COR-L47 (cell line): ENCODE data around the gene SEC31B.

ENCODE experiments used
- DNase-seq: peaks from one replicate; lab custom pipeline; 2025; lab: John Stamatoyannopoulos, UW

SEC31B gene

DNA sequence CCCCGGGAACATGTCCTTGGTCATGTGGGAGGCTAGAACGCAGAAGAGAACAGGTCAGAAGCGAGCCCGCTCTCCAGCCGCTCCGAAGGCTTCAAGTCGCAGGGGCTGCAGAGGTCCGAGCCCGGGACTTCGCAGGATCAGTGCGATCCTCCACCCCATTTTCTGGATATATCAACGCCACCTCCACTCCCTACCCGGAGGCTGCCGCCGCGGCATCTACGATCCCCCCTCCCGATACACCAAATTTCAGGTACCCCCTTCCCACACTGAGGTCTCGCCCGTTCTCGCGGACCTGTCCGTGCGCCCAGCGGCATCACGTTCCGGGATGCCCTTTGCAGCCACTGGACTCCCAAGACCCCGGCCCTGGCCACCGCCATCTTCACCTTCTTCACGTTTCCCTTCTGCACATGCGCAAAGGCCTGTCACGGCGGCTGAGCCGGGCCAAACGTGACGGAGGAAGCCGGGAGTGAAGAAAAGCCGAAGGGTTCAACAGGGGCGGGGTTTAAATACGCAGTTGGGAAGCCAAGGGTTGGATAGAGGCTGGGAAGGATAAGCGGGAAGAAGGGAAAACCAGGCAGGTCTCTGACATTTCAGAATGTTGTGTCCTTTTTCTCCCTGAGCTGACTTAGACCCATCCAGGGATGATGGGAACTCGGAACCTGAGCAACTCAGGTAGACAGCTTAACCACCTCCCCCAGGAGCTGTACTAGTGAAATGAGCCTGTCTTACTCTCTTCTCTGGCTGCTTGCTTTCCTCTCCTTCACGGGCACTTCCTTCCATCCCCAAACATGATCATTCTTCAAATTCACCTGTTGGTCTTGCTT lies 10.0 kb upstream of the SEC31B start, which contains the start of gene NDUFB8:
NDUFB8 (minus strand) TSS at position 397 of the 824 bp plus-strand sequence; CDS start at position 377, 20 bp downstream.
- peak; percentile 61 for DNase-seq

DNA sequence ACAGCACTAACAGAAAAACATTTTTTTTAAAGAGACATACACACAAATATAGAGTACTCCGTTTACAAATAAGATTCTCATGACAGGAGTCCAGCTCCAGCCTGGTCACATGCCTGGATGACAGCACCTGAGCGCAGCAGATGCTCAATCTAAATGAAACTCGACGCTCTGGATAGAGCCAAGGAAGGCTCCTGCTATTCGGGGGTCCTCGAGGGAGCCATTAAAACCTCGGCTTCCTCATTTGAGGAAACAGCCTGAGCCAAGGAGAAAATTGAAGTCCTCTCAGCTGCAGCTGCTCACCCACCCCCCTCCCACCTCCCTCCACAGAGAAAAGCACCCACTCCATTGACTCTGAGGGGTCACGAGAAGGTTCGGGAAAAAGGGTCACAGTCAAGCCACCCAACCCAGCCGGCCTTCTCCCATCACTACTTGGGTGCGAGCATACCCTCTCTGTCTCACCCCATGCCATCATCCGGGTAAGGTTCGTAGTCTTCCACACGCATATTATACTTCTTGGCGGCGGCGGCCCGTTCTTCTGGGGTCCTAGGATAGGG lies 9.3 kb upstream of the SEC31B start:
- DNase-seq = no peak

GRCh38 chr10:100528123-100528886 lies 8.6 kb upstream of the SEC31B start:
- no peak for DNase-seq

- DNase-seq = no peak
Measured at GRCh38 chr10:100524638-100525037, 5.0 kb upstream of the SEC31B start.

- DNase-seq = no peak
Measured at GRCh38 chr10:100524206-100524605, 4.5 kb upstream of the SEC31B start.

- DNase-seq = no peak
Measured at GRCh38 chr10:100522945-100523344, 3.3 kb upstream of the SEC31B start.

- no peak for DNase-seq
Measured at GRCh38 chr10:100522107-100522801, 2.6 kb upstream of the SEC31B start.

DNA sequence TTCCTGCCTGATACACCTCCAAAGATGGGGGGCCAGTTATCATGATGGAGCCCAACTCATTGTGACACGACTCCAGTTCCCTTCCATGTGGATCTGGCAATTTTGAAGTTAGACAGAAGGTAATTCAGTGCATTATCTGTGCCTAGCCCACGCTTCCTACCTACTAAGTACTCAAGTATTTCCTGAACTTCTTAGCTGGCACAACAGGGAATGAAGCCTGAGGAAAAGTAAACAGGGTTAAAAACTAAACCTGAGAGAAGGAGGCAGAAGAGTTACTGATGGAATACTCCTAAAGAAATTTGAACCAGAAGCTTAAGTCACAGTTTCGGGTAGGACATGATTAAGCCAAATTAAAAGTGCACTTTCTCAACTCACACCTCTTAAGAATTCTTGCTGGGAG lies 1.1 kb upstream of the SEC31B start:
- no peak for DNase-seq

DNA sequence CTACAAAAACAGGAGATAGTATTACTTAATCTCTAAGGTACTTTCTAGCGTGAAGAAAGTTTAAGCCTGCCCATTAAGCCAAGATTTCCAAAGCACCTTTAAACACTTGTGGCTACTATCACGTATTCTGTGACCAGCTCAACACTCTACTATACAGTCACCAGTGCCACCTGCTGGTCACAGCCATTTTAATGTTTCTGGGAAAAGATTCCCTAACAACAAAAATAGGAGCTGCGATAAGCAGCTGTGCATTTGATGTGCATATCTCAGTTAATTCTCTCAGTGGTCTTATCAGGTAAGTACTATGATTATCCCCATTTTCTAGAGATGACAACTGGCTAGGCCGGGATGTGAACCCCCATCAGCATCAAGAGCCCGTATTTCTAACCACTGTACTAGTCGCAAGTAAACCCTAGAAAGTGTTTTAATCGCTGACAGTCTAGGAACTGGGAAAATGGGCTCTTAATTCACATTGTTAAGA lies 860 bp downstream of the SEC31B start:
- DNase-seq = peak; percentile 13

GRCh38 chr10:100516847-100517246 lies 2.8 kb downstream of the SEC31B start:
- no peak for DNase-seq

DNA sequence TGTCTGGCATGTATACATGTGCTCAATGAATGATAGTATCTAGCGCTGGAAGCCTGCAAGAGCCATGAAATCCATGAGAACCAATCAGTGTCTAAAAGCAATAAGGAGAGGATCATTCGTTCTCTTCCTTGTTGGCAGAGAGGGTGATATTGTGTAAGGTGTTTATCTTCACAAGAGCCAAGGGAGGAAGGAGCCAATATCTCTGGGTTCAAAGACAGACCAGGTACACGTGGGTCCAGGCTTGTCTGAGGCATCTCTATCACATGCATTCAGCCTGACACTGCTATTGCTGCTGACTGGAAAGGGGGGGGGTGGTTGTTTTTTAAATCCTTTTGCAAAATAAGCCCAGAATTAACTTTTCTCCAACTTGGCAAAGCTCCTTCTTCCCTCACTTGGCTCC lies 4.0 kb downstream of the SEC31B start:
- DNase-seq = no peak

GRCh38 chr10:100510533-100511308 lies 8.9 kb downstream of the SEC31B start:
- no peak for DNase-seq

DNA sequence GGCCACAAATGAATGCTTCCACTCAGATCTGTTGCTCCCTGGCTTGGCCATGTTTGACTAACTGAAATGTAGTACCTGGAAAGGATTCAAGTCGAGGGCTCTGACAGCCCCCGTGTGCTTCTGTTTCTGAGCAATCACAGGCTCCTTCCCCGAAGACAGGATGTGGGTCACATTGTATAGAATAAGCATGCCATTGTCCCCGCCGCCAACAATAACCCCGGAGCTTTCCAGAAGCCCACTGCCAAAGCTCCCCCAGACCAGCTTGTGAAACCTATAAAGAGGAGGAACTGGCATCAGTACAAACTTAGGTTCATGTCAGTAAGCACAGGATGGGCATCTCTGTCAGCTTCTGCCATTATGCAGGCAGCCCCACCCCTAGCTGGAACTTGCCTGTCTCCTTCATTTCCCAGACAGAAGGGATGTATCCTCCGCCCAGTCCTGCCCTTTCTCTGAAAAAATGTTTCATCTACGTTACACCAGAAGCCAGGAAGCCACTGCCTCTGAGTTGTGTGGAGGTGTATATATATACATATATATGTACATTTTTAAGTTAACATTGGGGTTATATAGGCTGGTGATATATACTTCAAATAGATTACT lies 10.3 kb downstream of the SEC31B start:
- no peak for DNase-seq

GRCh38 chr10:100508691-100509150 lies 10.9 kb downstream of the SEC31B start:
- peak; percentile 8 for DNase-seq

DNA sequence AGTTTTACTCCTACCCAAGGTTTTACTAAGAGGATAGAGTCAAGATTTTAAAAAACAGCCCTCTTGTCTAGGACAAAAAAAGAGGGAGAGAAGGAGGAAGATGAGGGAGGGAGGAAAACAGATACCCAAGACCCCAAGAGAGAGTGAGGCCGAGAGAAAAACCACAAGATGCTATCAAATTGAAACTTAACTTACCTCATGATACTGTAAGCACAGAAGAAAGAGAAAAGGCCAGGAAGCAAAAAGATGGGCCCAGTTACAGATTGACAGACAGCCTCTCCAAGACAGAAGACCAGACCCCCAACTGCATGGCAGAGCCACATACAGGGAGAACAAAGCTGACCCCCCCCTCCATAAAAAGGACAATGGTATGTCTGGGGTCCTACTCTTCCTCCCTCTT lies 11.4 kb downstream of the SEC31B start:
- DNase-seq = no peak

DNA sequence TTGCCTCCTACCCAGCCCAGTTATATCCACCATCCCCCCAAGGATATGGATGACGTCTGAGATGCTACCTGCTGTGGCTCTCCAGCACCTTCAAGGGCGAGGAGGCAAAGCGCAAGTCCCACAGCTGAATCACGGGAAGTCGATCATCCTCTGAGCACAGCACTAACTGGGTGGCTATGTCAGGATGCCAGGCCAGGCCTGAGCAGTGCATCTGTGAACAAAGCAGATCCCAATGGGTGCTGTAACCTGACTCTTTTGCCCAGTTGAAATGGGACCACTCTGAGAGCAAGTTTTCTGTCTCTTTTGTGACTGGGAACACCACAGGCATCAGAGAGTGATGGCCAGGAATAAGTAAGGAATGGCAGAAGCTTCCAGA lies 12.3 kb downstream of the SEC31B start:
- no peak for DNase-seq

- DNase-seq = no peak
Measured at GRCh38 chr10:100506596-100507356, 12.9 kb downstream of the SEC31B start.

GRCh38 chr10:100505164-100505563 lies 14.5 kb downstream of the SEC31B start:
- DNase-seq = no peak

- DNase-seq = no peak
Measured at GRCh38 chr10:100504096-100504495, 15.6 kb downstream of the SEC31B start.

- no peak for DNase-seq
Measured at GRCh38 chr10:100502926-100503494, 16.7 kb downstream of the SEC31B start.
